Activated naive CD4-positive, alpha-beta T cell treated with anti-CD3 and anti-CD28 coated beads for 36 hours (primary cell): Measurements from ENCODE around the gene KCNQ2. TPM values are rescaled to one million over a fixed set of nuclear protein-coding genes. Genes with fewer than 3 reads are reported as not detected.

Experiments used
- CTCF ChIA-PET: fragments of 350-600 bp; sonication (Branson Sonifier 250); formaldehyde crosslinking; loops from one replicate; lab custom pipeline; 2021; ENCODE audit warnings: antibody characterized with exemption; lab: Charles Lee
- DNase-seq: peaks from one replicate; pipeline ENCODE4 v3.0.0-alpha.2; 2020
- H3K27ac Mint-ChIP-seq: one replicate; pipeline ENCODE4 v1.8.0; 2021; ENCODE audit warnings: mild to moderate bottlenecking, mixed read lengths
- H3K27me3 Mint-ChIP-seq: one replicate; pipeline ENCODE4 v1.8.0; 2021; ENCODE audit warnings: low read depth, mixed read lengths
- H3K36me3 Mint-ChIP-seq: one replicate; pipeline ENCODE4 v1.8.0; 2021; ENCODE audit warnings: low read depth, mixed read lengths
- H3K4me1 Mint-ChIP-seq: one replicate; pipeline ENCODE4 v1.8.0; 2021; ENCODE audit warnings: low read depth, mixed read lengths
- H3K4me3 Mint-ChIP-seq: one replicate; pipeline ENCODE4 v1.8.0; 2021; ENCODE audit warnings: mild to moderate bottlenecking, moderate library complexity, mixed read lengths
- H3K9me3 Mint-ChIP-seq: one replicate; pipeline ENCODE4 v1.8.0; 2021; ENCODE audit warnings: mixed read lengths
- intact Hi-C: fragments of 100-400 bp; cut with micrococcal nuclease; formaldehyde crosslinking; loops from one replicate; pipeline ENCODE4 v1.15.1; 2023
- total RNA-seq, 2 experiments: library from RNA; stranded (reverse); gene quantifications; one replicate each; pipeline ENCODE4 v1.2.3, GENCODE V29; 2021

Gene KCNQ2
- total RNA-seq, 2 experiments from 2014 or later: not detected

DNA sequence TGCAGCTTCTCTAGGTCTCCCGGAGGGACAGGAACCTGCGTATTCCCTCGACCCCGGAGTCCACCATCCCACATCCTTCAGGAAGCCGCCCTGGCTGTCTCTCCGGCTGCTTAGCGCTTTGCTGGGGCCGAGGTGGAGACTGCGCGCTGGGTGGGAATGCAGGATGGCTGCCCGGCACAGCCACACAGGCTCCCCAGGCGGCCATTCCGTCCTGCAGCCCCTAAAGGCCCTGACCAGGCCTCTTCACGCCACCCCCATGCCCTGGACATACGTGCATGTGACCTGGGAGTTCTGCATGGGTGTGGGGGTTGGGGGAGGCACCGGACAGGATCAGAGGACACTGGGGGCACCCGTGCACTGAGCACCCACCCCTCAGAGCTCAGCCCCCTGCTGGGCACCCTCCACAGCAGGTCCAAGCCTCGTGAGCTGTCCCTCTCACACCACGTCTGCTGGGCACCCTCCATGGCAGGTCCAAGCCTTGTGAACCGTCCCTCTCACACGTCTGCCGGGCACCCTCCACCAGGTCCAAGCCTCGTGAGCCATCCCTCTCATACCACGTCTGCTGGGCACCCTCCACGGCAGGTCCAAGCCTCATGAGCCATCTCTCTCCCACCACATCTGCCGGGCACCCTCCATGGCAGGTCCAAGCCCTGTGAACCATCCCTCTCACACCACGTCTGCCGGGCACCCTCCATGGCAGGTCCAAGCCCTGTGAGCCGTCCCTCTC is 70.9 kb downstream of the KCNQ2 start:
- intact Hi-C loops: no loop called here
- Mint-ChIP-seq H3K4me1 (no peaks in the 10 kb centered on the region), H3K4me3 (no peak overlapping the region), H3K9me3 (no peaks in the 10 kb centered on the region), H3K36me3 (no peaks in the 10 kb centered on the region), H3K27ac (no peak overlapping the region), H3K27me3 (no peaks in the 10 kb centered on the region)
- DNase-seq: no peak
- CTCF ChIA-PET: interaction anchor here (1.1 kb wide), 1 partner anchor 41 kb away, joined by 3 read pairs; no protein-coding TSS in a partner anchor

DNA sequence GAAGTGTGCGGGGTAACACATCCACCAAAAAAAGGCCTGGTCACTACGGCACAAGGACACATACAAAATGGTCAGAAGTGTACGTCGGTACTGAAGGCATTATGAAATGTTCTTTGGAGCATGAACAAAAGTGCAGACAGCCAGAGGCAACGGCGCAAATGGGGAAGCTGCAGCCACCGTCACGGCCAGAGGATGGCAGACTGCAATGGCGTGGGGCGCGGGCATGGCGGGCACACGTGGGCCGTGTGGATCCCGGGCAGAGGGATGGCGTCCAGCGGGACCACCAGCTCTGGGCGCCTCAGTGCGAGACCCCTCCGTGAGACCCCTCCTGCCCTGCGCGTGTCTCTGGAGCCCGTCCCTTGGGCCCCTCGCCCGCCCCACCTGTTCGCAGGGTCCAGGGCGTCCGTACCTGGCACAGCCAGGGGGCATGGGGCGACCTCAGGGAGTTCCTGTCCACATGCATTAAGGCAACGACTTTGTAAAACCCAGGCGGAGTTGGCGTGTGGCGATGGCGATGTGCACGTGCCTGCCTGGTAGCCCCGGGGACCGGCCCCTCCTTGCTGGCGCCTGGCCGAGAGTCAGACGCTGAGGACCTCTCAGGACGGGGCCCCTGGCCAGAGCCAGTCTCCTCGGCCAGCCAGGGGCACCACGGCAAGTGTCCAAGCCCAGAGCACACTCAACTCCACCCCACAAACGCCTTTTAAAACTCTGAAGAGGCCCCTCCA is 71.8 kb downstream of the KCNQ2 start:
- no peak overlapping the region for H3K4me3 Mint-ChIP-seq
- H3K4me1 Mint-ChIP-seq: no peaks in the 10 kb centered on the region
- intact Hi-C loops: no loop called here
- no peaks in the 10 kb centered on the region for H3K27me3 Mint-ChIP-seq
- no peak for DNase-seq
- no peaks in the 10 kb centered on the region for H3K9me3 Mint-ChIP-seq
- no peaks in the 10 kb centered on the region for H3K36me3 Mint-ChIP-seq
- no peak overlapping the region for H3K27ac Mint-ChIP-seq
- CTCF ChIA-PET: no interaction called here

DNA sequence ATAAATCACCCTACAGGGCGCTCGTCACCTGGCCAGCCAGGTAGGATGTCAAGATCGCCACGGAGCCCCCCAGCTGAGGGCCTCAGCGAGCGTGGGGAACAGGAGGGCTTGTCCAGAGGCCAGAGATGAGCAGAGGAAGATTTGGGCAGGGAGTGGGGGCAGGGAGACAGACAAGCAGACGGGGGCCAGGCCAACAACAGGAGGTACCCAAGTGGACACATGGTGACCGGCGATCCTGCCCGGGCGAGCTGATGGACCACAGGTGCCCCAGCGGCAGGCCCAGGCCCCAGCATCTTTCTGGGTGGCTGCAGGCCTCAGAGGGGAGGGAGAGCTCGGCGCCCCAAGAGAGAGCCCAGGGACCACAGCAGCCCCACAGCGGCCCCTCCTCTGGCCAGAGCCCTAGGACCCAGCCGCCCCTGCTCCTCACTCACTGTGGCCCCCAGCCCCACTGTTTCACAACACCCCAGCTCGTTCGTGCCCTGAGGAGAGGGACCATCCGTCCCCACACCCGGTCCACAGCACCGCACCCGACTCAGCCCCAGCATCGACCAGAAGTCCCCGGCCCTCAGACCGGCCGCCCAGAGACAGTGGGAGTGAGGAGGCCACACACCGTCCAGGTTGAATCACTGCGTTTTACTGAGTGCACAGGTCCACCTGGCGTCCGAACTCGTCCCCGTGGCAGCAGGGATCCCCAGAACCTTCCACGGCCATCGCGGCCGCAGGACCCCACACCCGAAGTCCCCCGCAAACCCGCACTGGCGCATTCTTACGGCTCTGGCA is 72.7 kb downstream of the KCNQ2 start:
- CTCF ChIA-PET: no interaction called here
- Mint-ChIP-seq H3K4me3 (no peak overlapping the region), H3K9me3 (no peaks in the 10 kb centered on the region), H3K4me1 (no peaks in the 10 kb centered on the region), H3K27ac (no peak overlapping the region), H3K36me3 (no peaks in the 10 kb centered on the region), H3K27me3 (no peaks in the 10 kb centered on the region)
- no peak for DNase-seq
- intact Hi-C loops: no loop called here

DNA sequence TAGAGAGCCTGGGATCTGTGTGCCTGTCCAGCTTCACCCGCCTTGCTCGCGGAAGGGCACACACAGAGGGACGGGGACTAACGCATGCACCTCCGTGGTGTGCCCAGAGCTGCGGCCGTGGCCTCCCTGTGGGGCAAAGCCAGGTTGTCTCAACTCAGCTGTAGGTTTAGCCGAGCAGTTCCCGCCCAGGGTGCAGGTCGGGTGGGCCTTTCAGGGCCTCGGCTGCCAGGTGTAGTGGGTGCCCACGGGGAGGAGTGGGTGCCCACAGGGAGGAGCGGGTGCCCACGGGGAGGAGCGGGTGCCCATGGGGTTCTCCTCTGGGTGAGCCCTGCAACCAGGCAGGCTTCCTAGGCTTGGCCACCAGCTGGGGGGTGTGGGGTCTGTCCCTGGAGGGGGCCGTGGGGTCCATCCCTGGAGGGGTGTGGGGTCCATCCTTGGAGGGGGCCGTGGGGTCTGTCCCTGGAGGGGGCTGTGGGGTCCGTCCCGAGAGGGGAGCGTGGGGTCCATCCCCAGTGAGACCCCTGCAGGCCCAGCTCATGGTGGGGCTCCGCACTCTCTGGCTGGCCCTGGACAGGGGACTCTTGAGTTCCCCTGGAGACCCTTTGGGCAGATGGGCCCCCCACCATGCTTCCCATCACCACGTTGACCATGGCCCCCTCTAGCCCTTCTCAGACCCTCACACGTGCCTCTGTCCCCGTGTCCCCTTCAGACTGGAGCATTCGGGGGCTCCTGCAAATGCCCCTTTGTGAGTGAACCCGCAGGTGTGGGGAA is 73.5 kb downstream of the KCNQ2 start:
- CTCF ChIA-PET: no interaction called here
- DNase-seq: no peak
- Mint-ChIP-seq H3K4me1 (no peaks in the 10 kb centered on the region), H3K36me3 (no peaks in the 10 kb centered on the region), H3K4me3 (no peak overlapping the region), H3K27me3 (no peaks in the 10 kb centered on the region), H3K9me3 (no peaks in the 10 kb centered on the region), H3K27ac (no peak overlapping the region)
- intact Hi-C loops: no loop called here

DNA sequence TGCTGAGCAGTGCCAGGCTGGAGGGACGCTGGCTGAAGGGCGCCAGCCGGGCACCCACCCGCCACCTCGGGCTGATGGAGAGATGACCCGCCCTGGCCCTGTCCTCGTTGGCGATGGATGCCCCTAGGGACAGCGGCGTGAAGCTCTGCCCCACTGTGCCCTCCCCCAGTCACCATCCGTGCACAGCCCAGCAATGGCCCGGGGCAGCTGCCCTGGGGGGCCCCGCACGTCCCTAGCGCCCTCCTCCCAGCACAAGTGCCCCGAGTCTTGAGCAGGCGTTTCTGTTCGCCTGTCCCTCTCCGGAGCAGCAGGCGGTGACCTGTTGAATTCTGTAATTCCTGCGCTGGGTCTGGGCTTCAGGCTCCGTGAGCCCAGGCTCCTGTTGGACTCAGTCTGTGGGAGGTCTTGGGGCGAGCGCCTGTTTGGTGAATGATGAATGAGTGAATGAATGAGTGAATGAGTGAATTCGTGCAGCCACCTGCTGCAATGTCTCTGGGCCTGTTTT is 74.5 kb downstream of the KCNQ2 start:
- no peak overlapping the region for H3K27ac Mint-ChIP-seq
- intact Hi-C loops: no loop called here
- DNase-seq: no peak
- H3K27me3 Mint-ChIP-seq: no peaks in the 10 kb centered on the region
- no peaks in the 10 kb centered on the region for H3K9me3 Mint-ChIP-seq
- no peak overlapping the region for H3K4me3 Mint-ChIP-seq
- H3K36me3 Mint-ChIP-seq: no peaks in the 10 kb centered on the region
- CTCF ChIA-PET: no interaction called here
- no peaks in the 10 kb centered on the region for H3K4me1 Mint-ChIP-seq

DNA sequence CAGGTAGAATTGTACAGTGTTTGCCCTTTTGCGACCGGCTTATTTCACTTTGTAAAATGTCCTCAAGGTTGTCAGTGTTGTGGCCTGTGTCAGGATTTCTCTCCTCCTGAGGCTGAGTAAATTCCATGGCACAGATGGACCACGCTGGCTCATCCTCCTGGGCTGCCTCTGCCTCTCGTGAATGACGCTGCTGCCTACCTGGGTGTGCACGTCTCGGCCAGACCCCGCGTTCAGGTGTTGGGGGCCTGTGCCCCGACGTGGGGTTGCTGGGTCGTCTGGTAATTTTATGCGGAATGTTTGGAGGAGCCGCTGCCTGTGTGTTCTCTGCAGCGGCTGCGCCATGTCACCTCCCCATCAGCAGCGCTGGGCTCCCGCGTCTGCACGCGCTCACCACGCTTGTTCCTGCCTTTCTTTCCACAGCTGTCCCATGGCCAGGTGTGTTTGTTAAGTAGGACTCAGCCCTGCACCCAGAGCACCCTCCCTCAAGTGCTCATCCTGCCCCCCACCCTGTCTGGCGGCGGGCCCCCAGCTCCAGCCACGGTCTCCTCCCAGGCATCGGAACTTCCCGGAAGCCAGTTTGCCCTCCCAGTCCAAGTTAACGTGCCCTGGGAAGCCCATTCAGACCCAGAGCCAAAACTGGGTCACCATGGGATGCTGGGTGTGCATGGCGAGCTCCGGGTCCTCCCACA is 75.2 kb downstream of the KCNQ2 start:
- Mint-ChIP-seq H3K27ac (no peak overlapping the region), H3K9me3 (no peaks in the 10 kb centered on the region), H3K36me3 (no peaks in the 10 kb centered on the region), H3K4me3 (no peak overlapping the region), H3K27me3 (no peaks in the 10 kb centered on the region), H3K4me1 (no peaks in the 10 kb centered on the region)
- DNase-seq: no peak
- CTCF ChIA-PET: no interaction called here
- intact Hi-C loops: no loop called here

DNA sequence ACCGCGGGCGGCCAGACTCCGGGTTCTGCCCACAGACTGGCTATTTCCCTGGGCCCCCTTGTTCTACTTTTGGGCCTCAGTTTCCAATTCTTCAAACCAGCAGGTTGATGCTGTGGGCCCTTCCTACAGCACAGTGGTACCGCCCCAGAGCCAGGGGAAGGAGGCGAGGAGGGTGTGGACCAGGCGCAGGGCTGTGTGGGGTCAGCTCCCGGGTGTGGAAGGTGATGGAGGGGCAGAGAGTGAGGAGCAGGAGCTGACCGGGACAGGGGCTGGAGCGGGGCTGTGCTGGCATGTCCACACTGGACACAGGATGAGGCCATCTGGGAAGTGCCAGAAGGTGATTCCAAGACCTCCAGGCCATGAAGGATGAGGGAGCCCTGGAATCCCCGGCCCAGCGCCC is 76.2 kb downstream of the KCNQ2 start:
- no peaks in the 10 kb centered on the region for H3K27me3 Mint-ChIP-seq
- intact Hi-C loops: no loop called here
- no peaks in the 10 kb centered on the region for H3K36me3 Mint-ChIP-seq
- no peak overlapping the region for H3K27ac Mint-ChIP-seq
- no peak overlapping the region for H3K4me3 Mint-ChIP-seq
- DNase-seq: no peak
- H3K4me1 Mint-ChIP-seq: no peaks in the 10 kb centered on the region
- CTCF ChIA-PET: no interaction called here
- H3K9me3 Mint-ChIP-seq: no peaks in the 10 kb centered on the region

DNA sequence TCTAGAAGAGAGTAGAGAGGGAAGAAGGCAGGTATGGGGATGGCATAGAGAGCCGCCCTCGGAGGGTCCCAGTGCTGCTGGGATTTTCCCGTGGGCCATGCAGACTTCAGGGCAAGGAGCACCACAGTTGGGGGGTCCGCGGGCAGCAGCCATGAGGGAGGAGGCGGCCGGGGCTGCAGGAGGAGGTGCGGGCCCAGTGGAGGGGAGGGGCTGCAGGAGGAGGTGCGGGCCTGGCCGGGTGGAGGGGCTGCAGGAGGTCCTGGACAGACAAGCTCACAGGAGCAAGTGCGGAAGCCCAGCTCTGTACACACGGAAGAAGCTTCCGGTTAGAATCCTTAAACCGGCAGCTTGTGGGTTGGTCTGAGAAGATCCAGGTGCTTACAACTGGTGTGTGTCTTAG is 76.7 kb downstream of the KCNQ2 start:
- Mint-ChIP-seq H3K9me3 (no peaks in the 10 kb centered on the region), H3K4me3 (no peak overlapping the region), H3K27me3 (no peaks in the 10 kb centered on the region), H3K27ac (no peak overlapping the region), H3K4me1 (no peaks in the 10 kb centered on the region), H3K36me3 (no peaks in the 10 kb centered on the region)
- no peak for DNase-seq
- intact Hi-C loops: no loop called here
- CTCF ChIA-PET: no interaction called here

DNA sequence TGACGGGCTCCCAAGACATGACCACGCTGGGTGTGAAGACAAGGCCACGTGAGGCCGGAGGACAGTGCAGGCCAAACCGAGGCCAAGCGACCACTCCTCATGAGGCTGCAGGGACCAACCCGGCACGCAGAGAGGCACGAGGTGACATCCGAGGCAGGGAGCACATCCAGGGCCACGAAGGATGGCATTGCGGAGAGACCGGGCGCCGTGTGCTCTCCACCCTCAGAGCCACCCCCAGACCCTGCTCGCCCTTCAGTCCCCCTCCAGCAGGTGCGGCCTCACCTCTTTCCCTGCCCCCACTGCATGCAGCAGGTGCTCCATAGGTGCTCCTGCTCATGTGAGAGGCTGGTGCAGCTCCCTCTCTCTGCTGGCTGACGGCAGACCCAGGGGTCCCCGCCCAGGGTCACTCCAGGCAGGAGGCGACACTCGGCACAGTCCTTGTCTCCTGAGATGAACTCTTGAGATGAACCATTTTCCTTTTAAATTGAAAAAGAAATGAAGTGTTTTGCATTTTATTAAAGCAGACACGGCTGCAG is 77.5 kb downstream of the KCNQ2 start:
- intact Hi-C loops: no loop called here
- CTCF ChIA-PET: no interaction called here

DNA sequence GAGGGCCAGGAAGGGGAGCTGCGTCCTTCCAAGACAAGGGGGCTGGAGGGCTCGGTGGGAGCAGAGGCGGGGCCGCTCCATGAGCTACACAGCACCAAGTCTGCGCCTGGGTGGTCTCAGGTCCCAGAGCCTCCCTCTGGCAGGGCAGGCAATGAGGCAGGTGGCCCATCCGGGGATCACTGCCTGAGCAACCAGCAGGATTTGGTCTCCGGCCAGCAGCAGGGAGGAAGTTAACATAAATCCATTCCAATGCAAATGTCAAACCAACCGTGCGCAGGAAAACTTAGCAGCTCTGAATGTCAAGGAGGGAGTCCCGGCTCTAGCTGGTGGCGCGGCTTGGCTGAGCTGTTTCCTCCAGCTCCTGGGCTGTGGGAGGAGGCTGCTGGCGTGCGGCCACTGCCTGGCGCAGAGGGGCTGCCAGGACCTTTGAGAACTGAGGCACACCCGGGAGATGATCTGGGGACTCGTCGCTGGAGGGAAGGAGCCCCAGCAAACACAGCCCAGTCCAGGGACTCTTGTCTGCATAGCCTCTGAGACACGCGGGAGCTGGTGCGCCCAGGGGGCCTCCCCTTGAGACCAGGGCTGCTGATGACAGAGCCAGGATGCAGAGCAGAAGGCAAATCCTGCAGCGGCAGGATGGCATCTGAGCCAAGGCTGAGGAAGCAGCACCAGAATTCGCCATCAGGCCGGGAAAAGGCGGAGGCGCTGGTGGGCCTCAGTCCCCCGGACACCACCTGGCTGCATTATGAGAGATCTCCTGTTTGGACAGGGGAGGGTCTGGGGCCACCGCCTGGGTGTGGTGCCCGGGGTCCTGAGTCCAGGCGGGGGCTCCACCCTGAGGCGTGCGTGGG is 78.2 kb downstream of the KCNQ2 start:
- Mint-ChIP-seq H3K27me3 (no peaks in the 10 kb centered on the region), H3K4me1 (no peaks in the 10 kb centered on the region), H3K9me3 (peaks cover 1% of the 10 kb centered on the region), H3K36me3 (no peaks in the 10 kb centered on the region), H3K27ac (no peak overlapping the region), H3K4me3 (no peak overlapping the region)
- DNase-seq: no peak
- CTCF ChIA-PET: no interaction called here
- intact Hi-C loops: no loop called here

More for the DNA sequence above, 77.5 kb downstream of the KCNQ2 start:
- Mint-ChIP-seq H3K4me1 (no peaks in the 10 kb centered on the region), H3K27me3 (no peaks in the 10 kb centered on the region), H3K9me3 (peaks cover under 1% of the 10 kb centered on the region), H3K4me3 (no peak overlapping the region), H3K36me3 (no peaks in the 10 kb centered on the region), H3K27ac (no peak overlapping the region)
- no peak for DNase-seq

DNA sequence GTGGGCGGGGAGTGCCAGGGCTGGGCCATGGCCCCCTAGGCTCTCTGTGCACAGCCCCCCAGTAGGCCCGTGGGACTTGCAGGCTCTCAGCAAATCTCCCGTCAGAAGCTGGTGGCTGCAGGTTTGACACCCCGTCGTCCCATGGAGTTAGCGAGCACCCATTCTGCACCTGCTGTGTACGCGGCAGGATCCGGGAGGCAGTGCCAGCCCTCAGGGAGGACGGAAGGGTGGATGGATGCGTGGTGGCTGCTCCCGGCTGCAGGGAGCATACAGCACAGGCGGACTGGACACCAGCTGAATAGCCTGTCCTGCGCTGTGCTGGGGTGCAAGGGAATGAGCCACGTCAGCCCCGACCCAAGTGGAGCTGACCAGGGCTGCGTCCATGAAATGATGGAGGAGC is 78.9 kb downstream of the KCNQ2 start:
- no peak for DNase-seq
- CTCF ChIA-PET: no interaction called here
- H3K36me3 Mint-ChIP-seq: no peaks in the 10 kb centered on the region
- no peaks in the 10 kb centered on the region for H3K4me1 Mint-ChIP-seq
- intact Hi-C loops: no loop called here
- no peak overlapping the region for H3K4me3 Mint-ChIP-seq
- H3K27ac Mint-ChIP-seq: no peak overlapping the region
- H3K9me3 Mint-ChIP-seq: peaks cover 1% of the 10 kb centered on the region
- no peaks in the 10 kb centered on the region for H3K27me3 Mint-ChIP-seq
